Caki2 (cell line): ENCODE data around the gene ATP6V0C. TPM values are rescaled to one million over a fixed set of nuclear protein-coding genes. Genes with fewer than 3 reads are reported as not detected.
A peak's percentile ranks its signal among the peaks of the same experiment; 100 is the strongest.
"Not testable (repeated sequence)": the region's sequence is repeated elsewhere in the genome, so short reads cannot be mapped to it uniquely, and the experiment has no call there.

ENCODE experiments used
- DNase-seq: peaks from one replicate; pipeline ENCODE4 v3.0.0-alpha.2; 2015; ENCODE audit warnings: low read depth
- in situ Hi-C: cut with HindIII; loops from 2 replicates; pipeline ENCODE4 v1.10.0; 2016; ENCODE audit warnings: low sequenced_read_pairs, low pct_unique_long_range_greater_than_20kb, mixed read lengths
- total RNA-seq: library from RNA; depleted of rRNA; stranded (reverse); fragments of >200 nt; shearing (Covaris generic); gene quantifications from 2 replicates; pipeline ENCODE4 v1.2.3, GENCODE V29; 2014; ENCODE audit warnings: low replicate concordance

ATP6V0C gene
- total RNA-seq, 1 experiment from 2014 or later, result 27.8 TPM

DNA sequence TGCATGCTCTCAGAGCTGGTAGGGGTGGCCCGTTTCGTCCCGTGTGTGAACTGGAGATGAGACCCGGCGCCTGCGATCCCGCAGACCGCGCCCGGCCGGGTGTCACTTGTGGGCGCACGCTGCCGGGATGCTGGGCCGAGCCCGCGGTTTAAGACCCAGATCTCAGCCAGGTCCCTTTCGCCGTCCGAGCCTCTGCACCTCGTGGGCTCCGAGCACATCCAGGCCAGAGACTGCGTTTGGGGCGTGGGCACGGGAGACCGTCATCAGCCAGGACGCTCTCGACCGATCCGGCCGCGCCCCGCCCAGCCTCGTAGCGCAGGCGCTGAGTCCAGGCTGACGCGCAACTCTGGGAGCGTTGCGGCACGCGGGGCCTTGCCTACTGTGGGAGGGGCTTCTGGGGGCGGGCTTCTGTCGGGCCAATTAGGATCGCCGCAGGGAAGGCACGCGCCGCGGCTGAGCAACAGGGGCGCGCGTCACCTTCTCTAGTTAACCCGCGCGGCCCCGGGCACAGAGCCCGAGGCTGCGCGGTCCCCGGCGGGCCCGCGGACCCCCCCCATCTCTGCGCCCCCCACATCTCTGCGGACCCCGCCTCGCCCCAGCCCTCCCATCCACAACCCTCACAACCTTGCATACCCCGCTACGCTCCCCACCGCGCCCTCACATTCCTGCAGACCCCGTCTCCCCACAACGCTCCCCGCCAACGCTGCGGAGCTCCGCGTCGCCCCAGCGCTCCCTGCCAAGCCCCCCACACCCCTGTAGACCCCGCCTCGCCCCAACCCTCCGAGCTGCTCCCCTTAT, 18.1 kb downstream of the ATP6V0C start:
- DNase-seq, result peak; percentile 98
- in situ Hi-C loops, result no loop called here

DNA sequence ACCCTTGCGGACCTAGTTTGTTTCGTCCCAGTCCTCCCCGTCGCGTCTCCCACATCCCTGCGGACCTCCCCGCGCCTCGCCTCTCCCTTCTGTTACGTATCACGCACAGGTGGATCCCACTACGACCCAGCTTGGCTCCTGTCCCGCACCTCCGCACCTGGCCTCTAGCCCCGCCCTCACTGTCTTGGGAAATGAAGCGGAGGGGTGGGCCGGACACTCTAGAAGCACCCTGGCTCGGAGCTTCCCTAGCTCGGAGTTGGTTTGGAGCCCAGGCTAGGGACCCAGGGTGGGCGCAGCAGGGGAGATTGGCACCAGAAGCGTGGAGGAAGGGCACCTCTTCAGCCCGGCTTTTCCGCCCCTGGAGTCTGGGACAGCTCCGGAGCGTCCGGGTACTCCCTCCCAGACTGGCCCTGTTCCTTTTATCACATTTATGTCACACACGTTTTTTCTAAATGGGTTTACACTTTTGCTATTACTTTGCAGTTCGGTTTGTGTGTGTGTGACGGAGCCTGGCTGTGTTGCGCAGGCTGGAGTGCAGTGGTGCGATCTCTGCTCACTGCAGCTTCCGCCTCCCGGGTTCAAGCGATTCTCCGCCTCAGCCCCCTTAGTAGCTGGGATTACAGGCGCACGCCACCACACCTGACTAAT, 18.9 kb downstream of the ATP6V0C start:
- in situ Hi-C loops, result no loop called here
- peak; percentile 71 for DNase-seq

DNA sequence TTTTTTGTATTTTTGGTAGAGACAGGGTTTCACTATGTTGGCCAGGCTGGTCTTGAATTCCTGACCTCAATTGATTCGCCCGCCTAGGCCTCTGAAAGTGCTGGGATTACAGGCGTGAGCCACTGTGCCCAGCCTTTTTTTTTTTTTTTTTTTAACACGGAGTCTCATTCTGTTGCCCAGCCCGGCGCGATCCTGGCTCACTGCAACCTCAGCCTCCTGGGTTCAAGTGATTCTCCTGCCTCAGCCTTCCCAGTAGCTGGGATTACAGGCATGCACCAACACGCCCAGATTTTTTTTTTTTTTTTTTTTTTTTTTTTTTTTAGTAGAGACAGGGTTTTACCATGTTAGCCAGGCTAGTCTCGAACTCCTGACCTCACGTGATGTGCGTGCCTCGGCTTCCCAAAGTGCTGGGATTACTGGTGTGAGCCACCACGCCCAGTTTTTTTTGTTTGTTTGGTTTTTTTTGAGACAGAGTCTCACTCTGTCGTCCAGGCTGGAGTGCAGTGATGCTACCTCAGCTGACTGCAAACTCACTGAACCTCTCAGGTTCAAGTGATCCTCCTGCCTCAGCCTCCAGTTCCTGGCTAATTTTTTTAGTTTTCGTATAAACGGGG, 19.5 kb downstream of the ATP6V0C start:
- in situ Hi-C loops, result not testable (repeated sequence)

DNA sequence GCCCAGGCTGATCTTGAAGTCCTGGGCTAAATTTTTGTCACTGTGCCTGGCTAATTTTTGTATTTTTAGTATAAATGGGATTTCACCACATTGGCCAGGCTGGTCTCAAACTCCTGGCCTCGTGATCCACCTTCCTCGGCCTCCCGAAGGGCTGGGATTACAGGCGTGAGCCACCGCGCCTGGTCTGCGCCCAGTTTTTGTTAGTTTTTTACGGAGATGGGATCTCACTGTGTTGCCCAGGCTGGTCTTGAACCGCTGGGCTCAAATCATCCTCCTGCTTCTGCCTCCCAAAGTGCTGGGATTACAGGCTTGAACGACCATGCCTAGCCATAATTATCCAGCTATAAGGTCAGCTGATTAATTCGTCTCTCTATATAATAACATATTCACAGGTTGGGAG, 20.2 kb downstream of the ATP6V0C start:
- no peak for DNase-seq
- in situ Hi-C loops, result no loop called here

More for the DNA sequence above, 19.5 kb downstream of the ATP6V0C start:
- DNase-seq, result not testable (repeated sequence)

DNA sequence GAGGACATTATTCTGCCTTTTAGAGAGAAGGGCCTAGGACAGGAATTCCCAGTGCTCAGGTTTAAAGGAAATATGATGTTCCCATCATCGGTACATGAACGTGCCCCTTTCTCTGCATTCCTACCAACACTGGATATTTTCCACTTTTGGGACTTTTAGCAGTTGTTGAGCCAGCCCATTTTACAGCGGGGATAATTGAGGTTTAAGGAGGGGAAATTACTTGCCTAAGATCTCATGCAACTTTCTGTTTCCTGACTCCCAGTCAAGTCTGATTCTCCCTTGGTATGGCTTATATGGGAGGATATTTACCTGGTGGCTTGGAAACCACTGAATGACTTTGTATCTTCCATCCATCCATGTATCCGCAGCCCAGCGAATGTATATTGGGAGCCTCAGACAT, 20.6 kb downstream of the ATP6V0C start:
- DNase-seq, in situ Hi-C loops: not testable (repeated sequence)

DNA sequence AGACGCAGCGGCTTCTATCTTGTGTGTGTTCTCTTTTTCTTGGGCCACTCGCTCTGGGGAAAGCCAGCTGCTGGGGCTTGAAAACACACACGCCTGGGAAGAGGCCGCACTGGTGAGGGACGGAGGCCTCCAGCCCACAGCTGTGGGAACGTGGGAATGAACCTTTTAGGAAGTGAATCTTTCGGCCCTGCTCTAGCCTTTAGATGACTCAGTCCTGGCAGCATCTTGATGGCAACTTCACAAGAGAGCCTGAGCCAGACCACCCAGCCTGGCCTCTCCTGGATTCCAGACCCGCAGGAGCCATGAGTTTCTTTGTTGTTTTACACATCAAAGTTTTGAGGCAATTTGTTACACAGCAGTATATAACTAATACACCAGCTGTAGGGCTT, 21.9 kb downstream of the ATP6V0C start:
- DNase-seq, result no peak
- in situ Hi-C loops, result no loop called here

DNA sequence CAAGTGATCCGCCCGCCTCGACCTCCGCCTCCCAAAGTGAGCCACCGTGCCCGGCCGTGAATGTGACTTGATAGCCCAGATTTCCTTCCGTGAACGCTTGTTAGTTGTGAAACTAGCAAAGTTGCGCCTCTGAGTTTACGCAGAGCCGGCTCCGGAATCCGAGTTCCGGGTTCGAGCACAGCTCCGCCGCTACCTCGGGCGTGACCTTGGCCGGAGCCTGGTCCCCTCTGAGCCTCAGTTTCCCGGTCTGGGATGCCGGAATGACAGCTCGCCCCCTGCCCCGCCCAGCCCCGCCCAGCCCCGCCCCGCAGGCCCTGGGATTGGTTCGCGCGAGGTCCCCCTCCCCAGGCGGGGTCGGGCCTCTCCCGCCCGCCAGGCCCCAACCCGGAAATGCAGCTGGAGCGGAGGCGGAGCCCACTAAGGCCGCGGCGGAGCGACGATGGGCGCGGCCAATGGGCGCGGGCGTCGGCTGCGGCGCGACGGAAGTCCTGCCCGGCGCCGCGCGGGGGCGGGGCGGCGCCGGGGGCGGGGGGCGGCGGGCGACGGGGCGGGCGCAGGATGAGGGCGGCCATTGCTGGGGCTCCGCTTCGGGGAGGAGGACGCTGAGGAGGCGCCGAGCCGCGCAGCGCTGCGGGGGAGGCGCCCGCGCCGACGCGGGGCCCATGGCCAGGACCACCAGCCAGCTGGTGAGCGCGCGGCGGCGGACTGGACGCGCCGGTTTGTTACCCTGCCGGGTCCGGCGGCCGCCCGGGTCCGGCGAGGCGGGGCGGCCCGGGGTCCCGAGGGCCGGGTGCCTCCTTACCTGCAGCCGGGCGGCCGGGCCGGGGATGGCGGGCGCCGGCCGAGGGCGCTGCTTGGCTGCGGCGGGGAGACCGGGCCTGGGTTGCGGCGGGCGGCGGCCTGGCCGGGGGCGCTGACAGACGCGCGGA, 24.0 kb downstream of the ATP6V0C start, which contains the start of gene PDPK1:
PDPK1 (plus strand) TSS at position 571 of the 929 bp plus-strand sequence; CDS start at position 663, 92 bp downstream.
- in situ Hi-C loops, result no loop called here
- peak; percentile 94 for DNase-seq

DNA sequence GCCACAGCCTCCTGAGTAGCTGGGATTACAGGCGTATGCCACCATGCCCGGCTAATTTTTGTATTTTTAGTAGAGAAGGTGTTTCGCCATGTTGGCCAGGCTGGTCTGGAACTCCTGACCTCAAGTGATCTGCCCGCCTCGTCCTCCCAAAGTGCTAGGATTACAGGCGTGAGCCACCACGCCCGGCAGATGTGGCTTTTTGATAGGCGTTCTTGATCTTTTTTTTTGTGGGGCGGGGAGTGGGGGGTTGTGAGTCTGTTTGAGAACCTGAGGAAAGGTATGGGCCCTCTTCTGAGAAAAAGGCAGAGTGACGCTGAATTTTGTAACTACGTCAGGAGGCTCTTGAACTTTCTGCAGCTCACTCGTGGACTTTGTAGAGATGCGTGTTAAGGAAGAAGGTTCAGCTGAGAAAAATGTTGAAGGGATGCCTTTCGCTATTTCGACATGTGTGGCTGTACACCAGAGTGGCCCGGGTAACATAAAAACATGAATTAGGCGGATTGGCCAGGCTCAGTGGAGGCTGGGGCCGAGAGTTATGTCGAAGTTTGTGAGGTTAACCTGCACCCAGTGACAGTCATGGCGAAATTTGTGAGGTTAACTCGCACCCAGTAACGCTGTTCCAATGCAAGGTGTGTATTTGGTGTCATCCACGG, 25.6 kb downstream of the ATP6V0C start:
- DNase-seq, in situ Hi-C loops: not testable (repeated sequence)

DNA sequence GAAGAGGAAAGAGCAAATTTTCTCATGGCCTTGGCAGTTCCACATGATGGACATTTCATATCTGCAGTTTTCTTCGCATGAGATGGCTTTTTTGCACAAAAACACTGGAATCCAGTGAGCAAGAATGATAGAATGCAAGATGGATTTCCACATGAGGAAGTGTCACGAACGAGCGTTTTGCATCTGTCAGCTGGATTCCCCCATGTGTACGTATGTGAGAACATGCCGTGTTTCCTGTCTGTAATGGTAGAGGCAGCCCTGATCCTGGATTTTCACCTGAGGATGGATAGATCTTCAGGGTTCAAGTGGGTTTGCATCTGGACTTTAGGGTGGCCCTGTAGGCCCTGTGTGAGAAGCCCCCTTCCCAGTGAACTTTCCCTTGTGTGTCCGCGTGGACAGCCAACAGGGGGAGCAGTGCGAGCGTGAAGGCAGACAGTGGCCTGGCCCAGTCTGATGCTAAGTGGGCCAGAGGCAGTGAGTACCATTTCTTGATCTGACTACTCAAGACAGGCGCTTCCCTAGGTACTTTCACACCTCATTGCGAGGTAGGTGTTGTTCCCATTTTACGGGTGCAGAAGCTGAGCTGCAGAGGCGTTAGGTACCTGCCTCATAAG, 26.2 kb downstream of the ATP6V0C start:
- DNase-seq, in situ Hi-C loops: not testable (repeated sequence)

DNA sequence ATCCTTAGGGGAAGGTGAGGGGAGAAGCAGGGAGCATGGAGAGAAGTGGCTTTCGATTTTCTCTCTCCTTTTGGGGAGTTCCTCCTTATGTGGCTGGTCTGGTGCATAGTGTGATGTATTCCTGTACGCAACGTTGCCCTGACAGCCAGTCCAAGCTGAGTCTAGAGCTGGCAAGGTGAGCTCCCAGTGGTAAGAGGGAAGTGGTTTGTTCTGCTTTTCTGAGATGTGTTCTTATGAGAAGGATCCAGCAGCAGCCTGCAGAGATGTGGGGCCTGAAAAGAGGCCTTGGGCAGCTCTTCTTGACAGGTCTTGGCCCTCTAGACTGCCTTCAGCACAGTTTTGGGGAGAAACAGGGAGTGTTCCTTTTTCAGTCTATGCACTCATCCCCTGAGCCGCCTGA, 27.2 kb downstream of the ATP6V0C start:
- in situ Hi-C loops, DNase-seq: not testable (repeated sequence)

DNA sequence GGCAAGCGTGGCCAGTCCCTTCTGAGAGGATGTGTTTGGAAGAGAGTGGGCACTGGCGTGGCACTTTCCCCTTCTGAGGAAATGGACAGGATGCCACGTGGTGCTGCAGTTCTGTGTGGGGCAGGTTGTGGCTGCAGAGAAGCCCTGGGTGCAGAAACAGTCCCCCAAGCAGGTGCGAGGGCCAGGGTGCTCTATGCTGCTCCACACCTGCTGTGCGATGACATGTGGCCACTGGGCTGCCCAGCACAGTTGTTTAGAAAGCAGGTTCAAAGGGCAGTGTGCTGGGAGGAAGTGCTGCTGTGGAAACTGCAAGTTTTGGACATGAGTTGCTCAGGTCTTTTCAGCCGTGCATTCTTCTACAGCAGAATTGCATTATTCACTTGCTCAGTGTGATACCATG, 27.7 kb downstream of the ATP6V0C start:
- in situ Hi-C loops, DNase-seq: not testable (repeated sequence)

DNA sequence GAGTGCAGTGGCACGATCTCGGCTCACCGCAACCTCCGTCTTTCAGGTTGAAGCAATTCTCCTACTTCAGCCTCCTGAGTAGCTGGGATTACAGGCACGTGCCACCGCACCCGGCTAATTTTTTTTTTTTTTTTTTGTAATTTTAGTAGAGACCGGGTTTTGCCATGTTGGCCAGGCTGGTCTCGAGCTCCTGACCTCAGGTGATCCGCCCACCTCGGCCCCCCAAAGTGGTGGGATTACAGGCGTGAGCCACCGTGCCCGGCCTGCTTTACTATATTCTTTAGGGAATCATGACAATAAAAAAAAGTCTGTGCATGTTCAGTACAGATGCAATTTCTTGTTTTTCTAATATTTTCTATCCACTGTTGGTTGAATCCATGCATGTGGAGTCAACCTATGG, 30.0 kb downstream of the ATP6V0C start:
- in situ Hi-C loops, DNase-seq: not testable (repeated sequence)

DNA sequence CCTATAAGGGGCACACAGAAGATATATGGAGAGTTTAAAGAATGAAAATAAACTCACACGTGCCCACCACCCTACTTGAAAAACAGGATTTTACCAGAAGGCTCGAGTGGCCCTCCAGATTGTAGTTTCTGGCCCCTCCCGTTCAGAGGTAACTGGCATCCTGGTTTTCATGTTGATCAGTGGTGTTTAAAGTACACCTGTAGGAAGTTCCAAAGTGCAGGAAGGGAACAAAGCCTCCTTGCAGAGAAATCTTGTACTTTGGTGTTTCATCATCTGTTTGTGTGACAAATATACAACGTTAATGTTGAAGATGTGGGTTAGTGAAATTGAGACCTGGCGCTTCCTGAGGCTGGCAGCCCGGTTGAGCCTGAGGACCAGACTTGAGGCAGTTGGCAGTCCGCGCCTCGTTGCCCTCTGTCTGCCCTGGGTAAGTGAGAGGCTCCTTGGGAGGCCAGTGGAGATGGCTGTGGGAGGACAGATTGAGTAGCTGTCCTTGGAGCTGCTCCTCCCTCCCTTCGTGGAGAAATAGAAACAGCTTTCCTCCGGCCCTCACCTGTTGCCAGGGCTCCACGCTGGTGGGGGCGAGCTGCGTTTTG, 36.6 kb downstream of the ATP6V0C start:
- DNase-seq, in situ Hi-C loops: not testable (repeated sequence)

DNA sequence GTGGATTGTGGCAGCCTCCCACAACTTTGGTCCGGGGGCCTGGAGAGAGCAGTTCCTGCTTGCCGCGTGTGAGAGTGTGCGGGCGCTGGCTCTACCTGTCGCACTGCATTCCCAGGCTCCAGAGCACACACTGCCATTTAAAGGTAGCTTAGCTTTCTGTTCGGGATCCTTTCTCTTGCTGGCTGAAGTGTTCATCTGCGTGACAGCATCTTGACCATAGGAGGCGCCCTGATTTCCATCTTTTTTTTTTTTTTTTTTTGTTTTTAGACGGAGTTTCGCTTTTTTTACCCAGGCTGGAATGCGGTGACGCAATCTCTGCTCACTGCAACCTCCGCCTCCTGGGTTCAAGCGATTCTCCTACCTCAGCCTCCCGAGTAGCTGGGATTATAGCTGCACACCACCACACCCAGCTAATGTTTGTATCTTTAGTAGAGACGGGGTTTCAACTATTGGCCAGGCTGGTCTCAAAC, 37.7 kb downstream of the ATP6V0C start:
- in situ Hi-C loops, DNase-seq: not testable (repeated sequence)

DNA sequence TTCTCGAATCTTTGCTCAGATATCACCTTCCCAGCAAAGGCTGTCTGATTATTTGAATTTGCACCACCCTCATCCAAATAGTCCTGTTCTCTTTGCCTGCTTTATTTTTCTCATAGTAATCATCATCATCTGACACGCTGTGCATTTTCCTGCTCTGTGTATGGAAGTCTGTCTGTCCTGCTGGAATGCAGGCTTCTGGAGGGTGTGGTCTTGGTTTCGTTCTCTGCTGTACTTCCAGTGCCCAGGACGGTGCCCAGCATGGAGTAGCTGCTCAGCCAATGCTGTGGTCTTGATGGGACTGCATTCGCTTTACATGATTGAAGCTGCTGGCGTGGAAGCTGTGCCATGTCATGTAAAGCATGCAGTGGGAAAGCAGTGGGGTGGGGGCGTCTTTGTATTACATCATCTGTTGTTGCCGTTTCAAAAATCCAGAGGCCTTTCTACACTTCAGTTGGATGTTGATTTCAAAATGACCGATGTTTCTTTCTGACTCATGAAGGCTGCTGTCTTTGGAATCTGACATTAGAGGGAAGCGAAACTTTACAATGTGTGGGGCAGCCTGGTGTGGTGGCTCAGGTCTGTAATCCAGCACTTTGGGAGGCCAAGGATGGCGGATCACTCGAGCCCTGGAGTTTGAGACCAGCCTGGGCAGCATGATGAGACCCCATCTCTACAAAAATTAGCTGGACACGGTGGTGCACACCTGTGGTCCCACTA, 41.1 kb downstream of the ATP6V0C start:
- DNase-seq, in situ Hi-C loops: not testable (repeated sequence)

DNA sequence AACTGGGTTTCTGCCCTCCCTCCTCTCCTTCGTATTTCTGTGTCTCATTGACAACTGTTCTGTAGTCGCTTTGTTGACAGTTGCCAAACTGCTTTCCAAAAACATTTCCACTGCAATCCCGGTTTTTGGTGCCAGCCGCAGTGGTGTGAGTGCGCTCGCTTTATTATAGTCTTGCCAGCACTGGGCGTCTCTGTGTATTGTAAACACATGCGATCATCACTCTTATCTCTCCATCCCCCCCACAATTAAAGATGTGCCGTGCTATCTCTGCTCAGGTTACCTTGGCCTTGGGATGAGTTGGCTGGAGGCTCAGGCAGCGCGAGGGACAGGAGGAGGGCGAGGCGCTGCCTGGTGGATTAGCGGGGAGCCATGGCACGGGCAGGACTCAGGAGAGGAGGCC, 43.4 kb downstream of the ATP6V0C start:
- in situ Hi-C loops, result not testable (repeated sequence)

More for the DNA sequence above, 43.4 kb downstream of the ATP6V0C start:
- not testable (repeated sequence) for DNase-seq
